DMS114 treated with DMSO at 0.1 percent for 48 hours (cell line): ENCODE measurements around the gene SIRPB1.
"Not testable (repeated sequence)": the region's sequence is repeated elsewhere in the genome, so short reads cannot be mapped to it uniquely, and the experiment has no call there.

Source experiments
- DNase-seq: peaks from one replicate; lab custom pipeline; 2025; ENCODE audit not compliant: unreplicated experiment; lab: John Stamatoyannopoulos, UW

SIRPB1 gene

DNA sequence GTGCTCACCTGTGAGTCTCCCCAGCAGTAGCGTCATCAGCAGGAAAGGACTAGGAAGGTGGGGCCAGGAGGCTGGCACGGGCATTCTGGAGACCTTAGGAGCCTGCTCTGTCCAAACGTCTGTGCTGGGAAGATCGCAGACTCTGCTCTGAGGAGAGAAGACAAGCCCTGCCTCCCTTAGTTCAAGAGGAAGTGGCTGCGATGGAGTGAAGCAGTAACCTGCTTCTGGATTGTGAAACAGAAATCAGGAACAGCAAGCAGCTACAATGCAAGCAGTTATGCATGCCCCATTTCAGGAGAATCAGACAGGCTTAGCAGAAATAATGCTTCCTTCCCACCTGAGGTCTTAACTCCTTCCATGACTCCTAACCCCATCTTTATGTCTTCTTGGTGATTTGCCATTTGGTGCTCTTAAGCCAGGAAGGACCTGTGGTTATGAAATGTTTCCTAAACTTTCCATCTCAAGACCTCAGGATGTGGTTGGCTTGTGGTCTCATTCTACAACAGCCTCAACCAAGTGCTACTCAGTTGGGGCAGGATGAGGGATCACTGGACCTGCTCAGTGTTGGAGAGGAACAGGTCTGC lies at the start of gene SIRPB1:
SIRPB1 (minus strand) TSS at position 149 of the 584 bp plus-strand sequence; CDS start at position 84, 65 bp downstream.
- DNase-seq: no peak

DNA sequence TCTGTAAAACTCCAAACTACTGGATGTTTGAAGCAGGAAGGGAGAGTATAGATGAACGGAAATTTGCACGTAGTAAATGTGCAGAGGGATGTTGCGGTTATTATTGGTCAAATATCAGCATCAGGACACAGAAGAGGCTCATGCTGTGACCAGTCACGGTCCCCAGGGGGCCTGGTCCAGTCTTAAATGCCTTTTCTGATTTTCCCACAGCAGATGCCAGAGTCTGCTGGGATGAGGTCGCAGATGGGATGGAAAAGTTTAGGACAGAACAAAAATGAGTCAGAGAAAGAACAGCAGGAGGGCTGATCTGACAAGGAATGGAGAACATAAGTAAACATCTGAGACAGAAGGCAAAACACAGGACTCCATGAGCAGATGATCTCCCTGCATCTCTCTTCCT lies 49.5 kb upstream of the SIRPB1 start:
- no peak for DNase-seq

- DNase-seq: no peak
These were observed 47.8 kb upstream of the SIRPB1 start for GRCh38 chr20:1667502-1668085.

- no peak for DNase-seq
These were observed 47.0 kb upstream of the SIRPB1 start for GRCh38 chr20:1666802-1667201.

DNA sequence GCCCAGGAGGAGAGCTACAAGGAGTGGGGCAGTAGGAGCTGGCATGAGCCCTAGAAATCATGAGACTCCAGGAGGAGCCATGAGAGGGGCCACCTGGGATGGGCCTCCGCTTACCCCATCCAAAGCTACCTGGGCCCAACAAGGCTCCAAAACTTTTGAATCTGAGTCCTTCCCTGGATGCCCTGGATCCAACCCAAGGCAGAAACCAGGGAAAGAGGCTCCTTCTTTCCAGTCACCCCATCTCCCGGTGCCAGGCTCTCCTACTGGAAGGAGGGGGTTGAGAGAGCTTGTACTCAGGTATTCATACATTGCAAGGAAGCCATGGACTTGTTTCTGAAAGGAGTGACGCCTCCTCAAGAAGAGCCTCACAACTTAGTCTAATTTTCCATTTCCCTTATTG lies 45.5 kb upstream of the SIRPB1 start:
- DNase-seq: no peak

DNA sequence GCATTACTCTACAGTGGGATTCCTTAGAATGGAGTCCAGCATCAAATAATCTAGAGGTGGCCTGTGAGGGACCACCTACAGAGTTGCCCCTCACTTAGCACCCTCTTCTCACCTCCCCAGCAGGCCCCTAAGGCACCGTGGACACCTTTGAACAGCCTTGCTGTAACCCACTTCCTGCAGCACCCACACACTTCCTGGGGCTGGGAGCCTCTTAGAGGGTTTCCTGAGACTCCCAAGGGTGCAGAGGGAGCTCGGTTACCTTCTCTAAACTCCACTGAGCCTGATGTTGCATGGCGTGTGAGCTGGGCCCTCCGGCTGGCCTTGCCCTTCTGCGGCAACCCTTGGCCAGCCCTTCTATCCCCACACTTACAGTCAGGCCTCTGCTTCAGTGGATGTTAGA lies 45.1 kb upstream of the SIRPB1 start:
- DNase-seq: no peak

DNA sequence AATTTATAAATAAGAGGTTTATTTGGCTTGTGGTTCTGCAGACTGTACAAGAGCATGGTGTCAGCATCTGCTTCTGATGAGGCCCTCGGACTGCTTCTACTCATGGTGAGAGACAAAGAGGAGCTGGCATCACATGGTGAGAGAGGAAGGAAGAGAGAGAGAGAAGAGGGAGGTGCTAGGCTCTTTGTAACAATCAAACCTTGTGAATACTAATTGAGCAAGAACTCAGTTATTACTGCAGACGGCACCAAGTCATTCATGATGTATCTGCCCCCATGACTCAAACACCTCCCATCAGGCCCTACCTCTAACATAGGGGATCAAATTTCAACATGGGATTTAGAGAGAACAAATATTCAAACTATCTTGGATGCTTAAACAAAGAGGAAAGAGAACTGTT lies 44.1 kb upstream of the SIRPB1 start:
- no peak for DNase-seq

DNA sequence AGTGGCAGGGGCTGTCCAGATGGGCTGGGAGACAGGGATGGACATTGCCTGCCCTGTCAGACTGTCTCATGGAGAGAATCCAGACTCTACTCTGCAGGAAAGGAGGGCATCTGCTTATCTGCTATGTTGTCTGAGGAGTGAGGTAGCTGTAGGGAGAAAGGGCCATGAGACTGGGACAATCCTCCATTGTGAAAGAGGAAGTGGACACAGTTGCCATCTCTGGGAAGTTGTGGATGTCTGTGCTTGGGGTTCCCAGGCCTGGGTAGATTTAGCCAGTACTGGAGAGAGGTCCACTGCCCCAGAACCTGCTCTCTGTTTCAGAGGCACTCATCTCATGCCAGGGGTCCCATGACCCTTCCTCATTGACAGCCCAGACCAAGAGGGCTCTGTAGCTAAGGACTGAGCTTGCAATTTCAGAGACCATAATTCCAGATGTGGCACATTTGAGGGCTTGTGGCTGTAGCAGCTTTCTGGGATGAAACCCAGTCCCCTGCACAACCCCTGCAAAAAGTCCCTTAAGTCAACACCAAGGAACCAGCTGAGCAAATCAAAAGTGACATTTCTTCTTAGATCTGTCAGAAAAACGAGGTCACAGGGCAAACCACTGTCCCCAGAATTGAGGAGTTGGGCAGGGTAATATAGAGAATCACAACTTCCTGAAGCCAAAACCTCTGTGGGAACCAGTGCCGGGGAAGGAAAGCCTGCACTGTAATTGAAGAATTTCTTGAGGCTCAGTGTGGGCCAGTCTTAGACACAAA lies 41.9 kb upstream of the SIRPB1 start:
- no peak for DNase-seq

DNA sequence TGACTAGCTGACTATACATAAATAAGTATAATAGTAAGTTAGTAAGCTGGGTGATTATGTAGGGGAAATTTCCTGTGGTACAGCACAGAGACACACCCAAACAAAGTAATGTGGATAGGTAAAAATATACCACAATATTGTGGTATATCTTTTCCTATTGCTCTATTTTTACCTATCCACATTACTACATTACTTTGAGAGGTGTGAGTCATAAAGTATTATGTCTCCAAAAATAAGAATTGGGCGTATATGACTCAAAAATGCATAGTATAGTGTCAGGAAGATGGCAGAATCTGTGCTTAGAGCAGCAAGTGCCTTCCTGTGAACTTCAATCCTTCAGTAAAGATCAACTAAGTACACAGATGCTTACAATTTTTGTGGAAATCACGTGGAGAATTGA lies 40.4 kb upstream of the SIRPB1 start:
- no peak for DNase-seq

DNA sequence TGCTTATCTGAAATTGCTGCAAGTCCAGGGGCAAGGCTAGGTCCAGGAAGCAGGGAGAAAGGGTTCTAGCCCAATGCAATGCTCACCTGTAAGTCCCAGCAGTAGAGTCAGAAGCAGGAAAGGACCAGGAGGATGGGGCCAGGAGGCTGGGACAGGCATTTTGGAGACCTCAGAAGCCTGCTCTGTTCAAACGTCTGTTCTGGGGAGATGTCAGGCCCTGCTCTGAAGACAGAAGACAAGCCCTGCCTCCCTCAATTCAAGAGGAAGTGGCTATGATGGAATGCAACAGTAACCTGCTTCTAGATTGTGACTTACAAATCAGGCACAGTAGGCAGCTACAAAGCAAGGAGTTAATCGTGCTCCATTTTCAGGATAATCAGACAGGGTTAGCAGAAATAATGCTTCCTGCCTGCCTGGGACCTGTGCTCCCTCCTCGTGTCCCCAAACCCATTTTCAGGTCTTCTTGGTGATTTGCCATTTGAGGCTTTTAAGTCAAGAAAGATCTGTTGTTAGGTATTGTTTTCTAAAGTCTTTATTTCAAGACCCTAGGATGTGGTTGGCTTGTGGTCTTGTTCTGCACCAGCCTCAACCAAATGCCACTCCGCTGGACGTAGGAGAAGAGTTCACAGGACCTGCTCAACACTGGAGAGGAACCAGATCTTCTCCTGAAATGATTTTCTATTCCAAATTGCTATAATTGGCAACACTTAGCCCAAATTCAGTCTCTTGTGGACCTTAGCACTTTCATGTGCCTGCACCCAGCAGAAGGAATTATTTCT lies 37.9 kb upstream of the SIRPB1 start, which contains the start of gene SIRPG:
SIRPG (minus strand) TSS at position 224 of the 779 bp plus-strand sequence; CDS start at position 159, 65 bp downstream.
- DNase-seq: no peak

- no peak for DNase-seq
These were observed 37.0 kb upstream of the SIRPB1 start for GRCh38 chr20:1656844-1657243.

DNA sequence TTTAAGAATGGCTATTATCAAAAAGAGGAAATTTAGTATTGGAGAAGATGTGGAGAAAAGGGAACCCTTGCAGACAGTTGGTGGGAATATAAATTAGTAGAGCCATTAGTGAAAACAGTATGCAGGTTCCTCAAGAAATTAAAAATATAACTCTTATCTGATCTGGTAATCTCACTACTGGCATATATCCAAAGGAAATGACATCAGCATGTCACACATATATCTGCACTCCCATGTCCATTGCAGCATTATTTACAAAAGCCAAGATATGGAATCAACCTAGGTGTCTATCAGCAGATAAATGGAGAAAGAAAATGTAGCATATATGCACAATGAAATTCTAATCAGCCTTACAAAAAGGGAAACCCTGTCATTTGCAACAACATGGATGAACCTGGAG lies 35.2 kb upstream of the SIRPB1 start:
- DNase-seq: no peak

- DNase-seq: no peak
These were observed 33.2 kb upstream of the SIRPB1 start for GRCh38 chr20:1652960-1653359.

DNA sequence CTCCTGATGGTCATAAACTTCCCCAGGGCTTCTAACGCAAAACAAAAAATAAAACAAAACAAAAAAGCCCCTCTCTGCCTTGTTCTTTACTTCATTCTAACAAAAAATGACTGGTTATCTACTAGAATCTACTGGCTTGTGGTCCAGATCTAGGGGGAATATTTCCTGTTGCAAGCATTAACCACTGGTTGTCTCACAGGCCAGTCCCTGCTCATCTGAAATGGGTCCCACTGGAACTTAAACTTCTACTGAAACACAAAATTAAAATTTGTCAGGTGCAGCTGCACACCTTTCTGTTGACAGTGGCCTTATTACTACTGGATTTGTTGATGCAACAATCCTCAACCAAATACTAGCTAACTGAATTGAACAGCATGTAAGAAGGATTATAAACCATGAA lies 32.3 kb upstream of the SIRPB1 start:
- no peak for DNase-seq

- DNase-seq: no peak
These were observed 31.7 kb upstream of the SIRPB1 start for GRCh38 chr20:1651268-1652058.

DNA sequence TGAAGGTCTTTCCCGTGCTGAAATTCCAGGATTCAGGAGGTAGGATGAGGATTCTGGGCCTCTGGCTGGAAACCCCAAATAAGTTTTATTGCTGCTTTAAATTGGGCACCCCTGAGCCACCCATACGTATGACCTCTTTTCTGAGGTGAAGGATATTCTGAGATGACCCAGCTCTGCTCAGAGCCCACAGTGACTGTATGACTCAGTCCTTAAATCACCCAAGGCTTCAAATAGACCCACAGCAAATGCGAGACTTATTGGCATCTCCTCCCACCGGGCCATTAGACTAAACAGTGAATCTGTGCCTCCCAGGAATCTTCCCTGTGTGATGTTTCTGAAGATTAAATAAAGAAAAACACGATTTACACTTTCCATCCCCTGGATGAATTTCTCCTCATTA lies 28.3 kb upstream of the SIRPB1 start:
- DNase-seq: no peak

- no peak for DNase-seq
These were observed 27.2 kb upstream of the SIRPB1 start for GRCh38 chr20:1646975-1647431.

DNA sequence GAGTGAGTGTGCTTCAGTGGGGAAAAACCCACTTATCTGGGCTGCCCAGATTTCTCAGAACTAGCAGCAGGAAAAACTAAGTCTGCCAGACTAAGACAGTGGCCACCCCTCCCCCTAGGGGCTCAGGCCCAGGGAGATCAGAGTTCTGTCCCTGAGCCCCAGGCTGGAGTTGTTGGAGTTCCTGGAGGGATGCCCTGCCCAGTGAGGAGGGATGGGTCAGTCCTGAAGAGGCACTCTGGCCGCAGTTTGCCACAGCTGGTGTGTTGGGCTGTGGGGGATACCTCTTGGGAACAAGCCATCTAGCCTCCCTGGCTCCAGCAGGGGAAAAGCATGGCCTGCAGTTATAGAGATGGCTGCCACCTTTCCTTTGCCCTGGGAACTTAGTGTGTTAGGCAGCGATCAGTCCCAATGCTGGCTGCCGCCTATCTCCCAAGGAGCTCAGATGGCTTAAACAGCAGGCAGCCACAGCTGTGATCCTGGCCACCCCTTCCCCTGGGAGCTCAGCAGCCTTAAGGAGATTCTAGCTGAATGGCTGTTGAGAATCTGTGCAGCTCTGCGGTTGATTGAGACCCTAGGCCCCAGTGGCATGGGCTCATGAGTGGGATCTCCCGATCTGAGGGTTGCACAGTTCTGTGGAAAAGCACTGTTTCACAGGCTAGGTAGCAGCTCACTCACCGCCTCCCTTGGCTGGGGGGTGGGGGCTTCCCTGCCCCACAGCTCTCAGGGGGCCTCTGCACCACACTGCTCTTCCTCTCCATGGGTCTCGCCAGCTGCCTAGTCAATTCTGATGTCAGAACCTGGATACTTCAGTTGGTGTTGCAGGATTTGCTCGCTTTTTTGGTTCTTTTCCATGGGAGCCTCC lies 24.5 kb upstream of the SIRPB1 start:
- DNase-seq: no peak

DNA sequence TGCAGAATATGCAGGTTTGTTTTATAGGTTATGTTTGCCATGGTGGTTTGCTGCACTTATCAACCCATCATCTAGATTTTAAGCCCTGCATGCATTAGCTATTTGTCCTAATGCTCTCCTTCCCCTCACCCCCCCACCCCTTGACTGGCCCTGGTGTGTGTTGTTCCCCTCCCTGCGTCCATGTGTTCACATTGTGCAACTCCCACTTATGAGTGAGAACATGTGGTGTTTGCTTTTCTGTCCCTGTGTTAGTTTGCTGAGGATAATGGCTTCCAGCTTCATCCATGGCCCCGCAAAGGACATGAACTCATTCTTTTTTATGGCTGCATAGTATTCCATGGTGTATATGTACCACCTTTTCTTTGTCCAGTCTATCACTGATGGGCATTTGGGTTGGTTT lies 18.8 kb upstream of the SIRPB1 start:
- DNase-seq: not testable (repeated sequence)

DNA sequence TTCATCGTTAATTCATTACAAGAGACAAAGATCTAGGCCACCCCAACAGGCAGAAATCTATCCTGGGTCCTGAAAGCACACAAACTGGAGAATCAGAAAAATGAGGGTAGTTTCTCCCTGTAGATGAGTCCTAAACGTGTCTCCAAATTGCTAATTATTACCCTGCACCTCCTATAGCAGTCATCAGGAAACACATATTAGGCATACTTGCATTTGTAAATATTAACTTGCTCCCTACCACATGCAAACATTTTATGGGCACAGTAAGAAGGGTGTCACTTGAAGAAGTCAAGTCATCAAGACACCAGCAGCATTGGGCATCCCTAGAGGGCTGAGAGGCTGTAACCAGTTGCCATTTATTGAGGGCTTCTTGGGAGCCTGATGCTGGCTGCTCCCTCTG lies 17.9 kb upstream of the SIRPB1 start:
- no peak for DNase-seq
